SK-N-SH (cell line): Measurements from ENCODE around the gene TBL1XR1. TPM values are rescaled to one million over a fixed set of nuclear protein-coding genes. Genes with fewer than 3 reads are reported as not detected.

ENCODE experiments used
- CTCF ChIA-PET: fragments of 300-600, 350-600 bp; formaldehyde crosslinking; extraction: SDS; loops from one replicate; lab custom pipeline; 2021; lab: Yijun Ruan, JAX
- POLR2A ChIA-PET: fragments of 350-600 bp; sonication (Branson Sonifier 250); formaldehyde crosslinking; extraction: SDS; loops from one replicate; lab custom pipeline; 2020; ENCODE audit warnings: antibody characterized with exemption, inconsistent platforms; lab: Yijun Ruan, JAX
- DNase-seq: peaks from one replicate; pipeline ENCODE4 v3.0.0; 2012
- H2AFZ ChIP-seq: fragments of 200-600 bp; sonication (generic); 2 replicates; pipeline ENCODE4 v1.8.1; 2016; ENCODE audit warnings: antibody characterized with exemption, mild to moderate bottlenecking, low read depth
- H3F3A ChIP-seq: fragments of 200-600 bp; sonication (generic); replicated peaks from 2 replicates; pipeline ENCODE3; 2016; ENCODE audit warnings: antibody characterized with exemption, mild to moderate bottlenecking; ENCODE audit not compliant: insufficient read depth
- H3K27ac ChIP-seq, 2 experiments: fragments of 200-500 bp in 1 of 2; fragments of 200-600 bp in 1 of 2; sonication (Bioruptor generic) in 1 of 2; sonication (generic), shearing (Covaris generic) in 1 of 2; 2 replicates each; pipeline versions ENCODE4 v1.5.1 to v1.6.1; 2014 to 2016; ENCODE audit warnings: low read depth in 2 of 2, inconsistent platforms in 1 of 2, low read length in 1 of 2, mild to moderate bottlenecking in 1 of 2, mixed read lengths in 1 of 2
- H3K27me3 ChIP-seq: fragments of 200-600 bp; sonication (generic), shearing (Covaris generic); 2 replicates; pipeline ENCODE4 v1.6.1; 2016; ENCODE audit warnings: mixed run types; ENCODE audit not compliant: insufficient read depth
- H3K36me3 ChIP-seq, 2 experiments: fragments of 200-500 bp in 1 of 2; fragments of 200-600 bp in 1 of 2; sonication (Bioruptor generic) in 1 of 2; sonication (generic) in 1 of 2; replicated peaks in 1 of 2; 2 replicates each; pipeline versions ENCODE3 to v1.5.1; 2014 to 2016; ENCODE audit warnings: low read length in 1 of 2, mild to moderate bottlenecking in 1 of 2; ENCODE audit not compliant: insufficient read depth in 2 of 2, control insufficient read depth in 1 of 2
- H3K4me1 ChIP-seq, 2 experiments: fragments of 200-500 bp in 1 of 2; fragments of 200-600 bp in 1 of 2; sonication (Bioruptor generic) in 1 of 2; sonication (generic), shearing (Covaris generic) in 1 of 2; 2 replicates each; pipeline versions ENCODE4 v1.5.1 to v1.6.1; 2014 to 2016; ENCODE audit warnings: low read depth in 1 of 2, low read length in 1 of 2, mixed run types in 1 of 2; ENCODE audit not compliant: insufficient read depth in 2 of 2, control insufficient read depth in 1 of 2
- H3K4me2 ChIP-seq: fragments of 200-600 bp; sonication (generic), shearing (Covaris generic); 2 replicates; pipeline ENCODE4 v1.6.1; 2017; ENCODE audit warnings: mixed run types
- H3K4me3 ChIP-seq, 2 experiments: fragments of 200-500 bp in 1 of 2; fragments of 200-600 bp in 1 of 2; sonication (Bioruptor generic) in 1 of 2; sonication (generic), shearing (Covaris generic) in 1 of 2; 2 replicates each; pipeline versions ENCODE4 v1.5.1 to v1.8.1; 2014 to 2016; ENCODE audit warnings: low read depth in 2 of 2, inconsistent platforms in 1 of 2, low read length in 1 of 2, mild to moderate bottlenecking in 1 of 2, mixed read lengths in 1 of 2, moderate library complexity in 1 of 2
- H3K79me2 ChIP-seq: fragments of 200-600 bp; sonication (generic); 2 replicates; pipeline ENCODE4 v1.8.1; 2017; ENCODE audit warnings: mild to moderate bottlenecking; ENCODE audit not compliant: insufficient read depth
- H3K9ac ChIP-seq: fragments of 200-600 bp; sonication (generic); 2 replicates; pipeline ENCODE4 v1.6.1; 2017; ENCODE audit warnings: mixed run types
- H3K9me2 ChIP-seq: fragments of 200-600 bp; sonication (generic); 2 replicates; pipeline ENCODE4 v1.6.1; 2017; ENCODE audit warnings: mixed run types
- H3K9me3 ChIP-seq: fragments of 200-600 bp; sonication (generic); 2 replicates; pipeline ENCODE4 v1.6.1; 2017; ENCODE audit warnings: mixed run types, mild to moderate bottlenecking, moderate library complexity
- H4K20me1 ChIP-seq: fragments of 200-600 bp; sonication (generic); 2 replicates; pipeline ENCODE4 v1.6.1; 2017; ENCODE audit warnings: mild to moderate bottlenecking, mixed run types; ENCODE audit not compliant: insufficient read depth
- ELF1 ChIP-seq: IDR thresholded peaks from 2 replicates; pipeline ENCODE4 v1.4.0; 2012
- EP300 ChIP-seq, 2 experiments: IDR thresholded peaks; 2 replicates each; pipeline versions ENCODE4 v1.4.0 to v1.6.1; 2012; ENCODE audit warnings: borderline replicate concordance in 1 of 2, low read depth in 1 of 2, low read length in 1 of 2
- EZH2phosphoT487 ChIP-seq: fragments of 200-600 bp; sonication (generic); IDR thresholded peaks from 2 replicates; pipeline ENCODE4 v1.6.1; 2017; ENCODE audit warnings: low read depth, mixed run types, mild to moderate bottlenecking, antibody characterized with exemption, moderate library complexity, borderline replicate concordance
- FOSL2 ChIP-seq: IDR thresholded peaks from 2 replicates; pipeline ENCODE4 v1.4.0; 2012; ENCODE audit warnings: low read depth, mild to moderate bottlenecking, moderate library complexity, borderline replicate concordance
- FOXJ3 ChIP-seq: sonication (generic); formaldehyde crosslinking; IDR thresholded peaks from 2 replicates; pipeline ENCODE4 v1.5.1; 2020; ENCODE audit warnings: mild to moderate bottlenecking, missing genetic modification reagents
- GATA2 ChIP-seq: sonication (generic); formaldehyde crosslinking; IDR thresholded peaks from 2 replicates; pipeline ENCODE4 v1.5.0; 2020; ENCODE audit warnings: mild to moderate bottlenecking, missing genetic modification reagents
- IRF3 ChIP-seq: fragments of 150-350 bp; IDR thresholded peaks from 2 replicates; pipeline ENCODE4 v1.6.1; 2016; ENCODE audit warnings: mild to moderate bottlenecking, low read depth, low read length
- MAX ChIP-seq: IDR thresholded peaks from 2 replicates; pipeline ENCODE4 v1.4.0; 2012; ENCODE audit warnings: low read depth
- MEF2A ChIP-seq: IDR thresholded peaks from 2 replicates; pipeline ENCODE4 v1.4.0; 2012; ENCODE audit warnings: low read depth, borderline replicate concordance
- MXI1 ChIP-seq: IDR thresholded peaks from 2 replicates; pipeline ENCODE4 v1.6.1; 2012; ENCODE audit warnings: mild to moderate bottlenecking, low read depth, low read length, improper control_type of control experiment
- NFIC ChIP-seq: IDR thresholded peaks from 2 replicates; pipeline ENCODE4 v1.4.0; 2012; ENCODE audit warnings: borderline replicate concordance
- PBX3 ChIP-seq: IDR thresholded peaks from 2 replicates; pipeline ENCODE4; 2012
- POLR2AphosphoS5 ChIP-seq: IDR thresholded peaks from 2 replicates; pipeline ENCODE4 v1.6.1; 2012; ENCODE audit warnings: low read depth, low read length
- RXRA ChIP-seq: IDR thresholded peaks from 2 replicates; pipeline ENCODE4 v1.4.0; 2012; ENCODE audit warnings: low read depth, mild to moderate bottlenecking, borderline replicate concordance
- SIN3A ChIP-seq: IDR thresholded peaks from 2 replicates; pipeline ENCODE4 v1.6.1; 2012; ENCODE audit warnings: low read depth, mild to moderate bottlenecking, low read length, moderate library complexity, borderline replicate concordance
- SMC3 ChIP-seq: IDR thresholded peaks from 2 replicates; pipeline ENCODE4 v1.6.1; 2012; ENCODE audit warnings: low read depth, low read length, improper control_type of control experiment
- TAF1 ChIP-seq: IDR thresholded peaks from 2 replicates; pipeline ENCODE4 v1.6.1; 2012; ENCODE audit warnings: low read depth, mild to moderate bottlenecking, low read length, moderate library complexity, borderline replicate concordance
- USF2 ChIP-seq: fragments of 150-350 bp; IDR thresholded peaks from 2 replicates; pipeline ENCODE4 v1.6.1; 2017; ENCODE audit warnings: antibody characterized with exemption, low read length, low read depth, borderline replicate concordance
- YY1 ChIP-seq: IDR thresholded peaks from 2 replicates; pipeline ENCODE4 v1.4.0; 2012; ENCODE audit warnings: low read depth, mild to moderate bottlenecking
- WGBS: methylation state at CpG from one replicate; pipeline ENCODE4 v1.1.6; 2017; ENCODE audit warnings: low lambda C conversion rate; 5-methylcytosine and 5-hydroxymethylcytosine counted together
- polyA plus RNA-seq, 3 experiments: library from polyadenylated mRNA; depleted of rRNA; stranded (reverse); fragments of >200 nt; gene quantifications; 2 replicates each; pipeline ENCODE4 v1.2.3, GENCODE V29; 2012

Gene TBL1XR1
- polyA plus RNA-seq, 1 of the 3 experiments (the other 2 are of a cell fraction): 20.9 TPM

- TF ChIP-seq MEF2A: no peak
- TF ChIP-seq EP300 (IDR thresholded peaks at IDR 0.05; ENCODE audit: borderline replicate concordance in 1 of 2, low read depth in 1 of 2, low read length in 1 of 2): no peak
- no peak for TF ChIP-seq FOXJ3 (CRISPR knock-in tag)
- no peak for TF ChIP-seq FOSL2
- no peak for TF ChIP-seq ELF1
- TF ChIP-seq EZH2phosphoT487: no peak
These were observed 63.1 kb downstream of the TBL1XR1 start (continued) for GRCh38 chr3:177133860-177134815.

- H3K4me2 ChIP-seq: no peak overlapping the region
- no peak overlapping the region for H3K9ac ChIP-seq
- H3F3A ChIP-seq: no peaks in the 10 kb centered on the region
- no peaks in the 10 kb centered on the region for H3K9me3 ChIP-seq
- WGBS: 91% methylated on average over 6 of the region's 6 CpGs
- no peaks in the 10 kb centered on the region for H3K9me2 ChIP-seq
- no peaks in the 10 kb centered on the region for H3K27me3 ChIP-seq
- H3K4me3 ChIP-seq: no peak overlapping the region
- CTCF ChIA-PET: interaction anchor here (0.9 kb wide), 1 partner anchor 24 kb away, joined by 3 read pairs; no protein-coding TSS in a partner anchor
- H4K20me1 ChIP-seq: peaks cover 88% of the 10 kb centered on the region
- no peak for DNase-seq
- TF ChIP-seq EP300 (IDR thresholded peaks at IDR 0.05; ENCODE audit: borderline replicate concordance in 1 of 2, low read depth in 1 of 2, low read length in 1 of 2) (no peak), NFIC (no peak), USF2 (no peak), SMC3 (no peak), SIN3A (no peak), POLR2AphosphoS5 (no peak), TAF1 (no peak), RXRA (no peak), MXI1 (no peak), GATA2 (CRISPR knock-in tag) (no peak), IRF3 (no peak), YY1 (no peak), PBX3 (no peak), MAX (no peak)
- TF ChIP-seq, all 33 proteins: peak for 0
- H3K36me3 ChIP-seq: peaks cover 0 to 14% of the 10 kb centered on the region in 2 experiments
- no peaks in the 10 kb centered on the region; a peak in 3 of 4 replicates for H3K4me1 ChIP-seq
- POLR2A ChIA-PET: no interaction called here
- no peak overlapping the region for H2AFZ ChIP-seq
- no peak overlapping the region for H3K27ac ChIP-seq
- H3K79me2 ChIP-seq: peaks cover 99% of the 10 kb centered on the region
These were observed 65.2 kb downstream of the TBL1XR1 start for GRCh38 chr3:177131927-177132636.
